Measurements from ENCODE around the gene DNASE1L1. TPM values are rescaled to one million over a fixed set of nuclear protein-coding genes. Genes with fewer than 3 reads are reported as not detected.

Gene DNASE1L1
- polyA plus RNA-seq, 5 donors: 9.3 to 12.4 (median 10.5) TPM

- DNase-seq: no peak
Measured at GRCh38 chrX:154437971-154438893, 29.2 kb upstream of the DNASE1L1 start.

DNA sequence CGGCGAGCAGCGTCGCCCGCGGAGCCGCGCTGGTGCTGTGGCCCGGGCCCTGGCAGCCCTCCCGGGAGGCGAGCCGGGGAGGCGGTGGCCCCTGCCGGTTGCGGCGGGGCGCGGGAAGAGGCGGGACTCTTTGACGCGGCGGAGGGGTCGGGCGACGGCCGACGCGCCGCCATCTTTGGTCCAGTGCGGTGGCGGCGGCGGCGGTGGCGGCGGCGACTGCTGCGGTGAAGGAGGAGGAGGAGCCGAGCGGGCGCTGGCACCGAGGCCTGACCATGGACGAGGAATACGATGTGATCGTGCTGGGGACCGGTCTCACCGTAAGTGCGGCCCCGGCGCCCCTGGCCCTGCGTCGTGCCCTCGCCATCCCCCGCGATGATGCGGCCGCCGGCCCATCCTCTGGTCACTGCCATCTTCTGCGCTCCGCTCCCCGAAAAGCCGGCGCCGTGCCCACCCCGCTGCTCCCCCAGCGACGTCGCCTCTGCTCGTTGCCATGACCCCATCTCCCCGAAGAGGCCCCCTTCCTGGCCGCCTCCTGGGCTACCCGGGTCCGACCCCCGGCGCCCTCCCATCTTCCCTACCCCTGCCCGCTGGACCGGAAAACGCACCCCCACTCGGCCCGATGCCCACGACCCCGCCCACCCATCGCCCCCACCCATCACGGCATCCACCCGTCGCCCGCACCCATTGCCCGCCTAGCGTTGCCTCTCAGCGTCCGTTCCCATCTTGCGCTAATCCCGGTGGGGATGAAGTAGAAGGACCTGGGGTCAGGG lies 28.1 kb upstream of the DNASE1L1 start, which contains the start of gene GDI1:
TSS of gene GDI1 (plus strand) at position 172 of the 770 bp plus-strand sequence. CDS start at position 273, 101 bp downstream.
- DNase-seq: peak in 1 of 2 donors; percentile 21

DNA sequence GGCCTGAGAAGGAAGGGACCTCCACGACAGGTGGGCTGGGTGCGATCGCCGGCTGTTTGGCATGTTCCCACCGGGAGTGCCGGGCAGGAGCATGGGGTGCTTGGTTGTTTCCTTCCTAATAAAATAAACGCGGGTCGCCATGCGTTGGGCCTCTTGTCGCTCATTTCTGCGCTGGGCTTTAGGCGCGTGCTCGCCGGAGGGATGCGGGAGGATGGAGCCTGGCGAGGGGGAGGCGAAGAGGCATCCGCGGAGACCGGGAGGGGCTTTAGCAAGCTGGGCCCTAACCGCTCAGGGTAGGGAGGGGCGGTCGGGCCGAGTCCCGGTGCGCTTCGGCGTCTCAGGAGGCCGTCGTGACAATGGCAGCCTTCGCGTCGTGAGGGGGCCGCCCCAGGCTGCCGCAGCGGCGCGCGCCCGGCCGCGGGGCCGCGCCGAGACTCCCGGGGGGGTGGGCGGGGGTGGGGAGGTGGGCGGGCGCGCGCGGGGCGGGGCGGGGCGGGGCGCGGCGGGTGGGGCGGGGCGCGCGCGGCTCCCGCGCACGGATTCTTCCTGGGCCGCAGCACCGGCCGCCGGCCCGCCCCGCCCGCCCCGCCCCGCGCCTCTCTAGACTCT lies 27.4 kb upstream of the DNASE1L1 start:
- DNase-seq: peak in 1 of 2 donors; percentile 29

DNA sequence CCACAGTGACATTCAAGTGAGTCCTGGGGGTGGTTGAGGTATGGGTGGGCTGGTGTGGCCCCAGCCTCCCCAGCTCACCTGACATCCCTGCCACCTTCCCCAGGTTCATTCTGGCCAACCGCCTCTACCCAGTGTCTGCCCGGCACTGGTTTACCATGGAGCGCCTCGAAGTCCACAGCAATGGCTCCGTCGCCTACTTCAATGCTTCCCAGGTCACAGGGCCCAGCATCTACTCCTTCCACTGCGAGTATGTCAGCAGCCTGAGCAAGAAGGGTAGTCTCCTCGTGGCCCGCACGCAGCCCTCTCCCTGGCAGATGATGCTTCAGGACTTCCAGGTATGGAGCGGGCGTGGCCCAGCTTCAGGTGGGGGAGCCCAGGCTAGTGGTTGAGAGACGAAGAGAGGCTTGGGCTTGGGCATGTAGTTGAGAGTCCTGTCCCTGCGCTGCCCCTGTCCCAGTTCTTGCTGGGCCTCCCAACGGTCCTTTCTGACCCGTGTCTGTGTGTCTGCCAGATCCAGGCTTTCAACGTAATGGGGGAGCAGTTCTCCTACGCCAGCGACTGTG lies 26.2 kb upstream of the DNASE1L1 start:
- DNase-seq: no peak

GRCh38 chrX:154434394-154435168 lies 25.5 kb upstream of the DNASE1L1 start:
- DNase-seq: no peak

GRCh38 chrX:154433605-154434004 lies 24.6 kb upstream of the DNASE1L1 start:
- DNase-seq: no peak

DNA sequence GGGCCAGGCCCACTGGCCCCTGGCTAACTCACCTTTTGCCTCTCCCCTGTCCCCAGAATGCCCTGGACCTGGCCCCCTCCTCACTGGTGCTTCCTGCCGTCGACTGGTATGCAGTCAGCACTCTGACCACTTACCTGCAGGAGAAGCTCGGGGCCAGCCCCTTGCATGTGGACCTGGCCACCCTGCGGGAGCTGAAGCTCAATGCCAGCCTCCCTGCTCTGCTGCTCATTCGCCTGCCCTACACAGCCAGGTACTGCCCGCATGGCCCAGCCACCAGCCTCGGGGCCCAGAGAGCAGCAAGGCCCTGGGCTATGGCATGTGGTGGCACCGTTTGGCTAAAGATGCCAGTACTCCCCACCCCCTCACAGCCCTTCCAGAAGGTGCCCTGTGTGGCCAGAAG lies 23.2 kb upstream of the DNASE1L1 start:
- no peak for DNase-seq

- no peak for DNase-seq
Measured at GRCh38 chrX:154431341-154431740, 22.3 kb upstream of the DNASE1L1 start.

DNA sequence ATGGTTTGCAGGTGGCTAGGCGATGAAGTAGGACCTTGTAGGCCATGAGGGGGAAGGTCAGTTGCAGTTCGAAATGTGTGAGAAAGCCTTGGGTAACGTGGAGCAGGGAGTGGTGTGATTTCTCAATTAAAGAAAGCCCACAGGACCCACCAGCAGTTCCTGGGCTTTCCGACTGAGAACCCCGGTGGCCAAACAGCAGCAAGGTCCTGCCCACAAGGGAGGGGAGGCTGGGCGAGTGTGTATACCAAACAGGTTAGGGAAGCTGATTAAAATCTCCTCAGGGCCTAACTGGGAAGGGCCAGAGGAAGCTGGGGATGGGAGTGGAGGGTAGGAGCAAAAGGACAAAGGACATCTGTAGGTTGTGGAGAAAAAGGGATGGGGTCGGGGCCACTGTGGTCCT lies 21.9 kb upstream of the DNASE1L1 start:
- DNase-seq: no peak

DNA sequence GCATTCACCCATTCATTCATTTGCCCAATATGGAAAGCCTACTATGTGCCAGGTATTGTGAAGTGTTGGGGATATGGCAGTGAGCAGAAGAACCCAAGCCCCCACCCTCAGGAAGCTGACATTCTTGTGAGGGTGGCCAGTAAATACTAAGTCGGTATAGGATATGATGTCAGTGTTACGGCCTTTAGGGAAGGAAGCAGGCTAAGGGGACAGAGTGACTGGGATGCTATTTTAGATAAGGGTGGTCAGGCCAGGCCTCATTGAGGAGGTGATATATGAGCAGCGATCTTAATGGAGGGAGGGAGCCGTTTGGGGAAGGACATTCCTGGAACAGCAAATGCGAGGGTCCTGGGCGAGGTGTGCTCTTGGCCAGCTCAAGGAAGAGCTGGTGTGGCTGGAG lies 21.4 kb upstream of the DNASE1L1 start:
- no peak for DNase-seq

DNA sequence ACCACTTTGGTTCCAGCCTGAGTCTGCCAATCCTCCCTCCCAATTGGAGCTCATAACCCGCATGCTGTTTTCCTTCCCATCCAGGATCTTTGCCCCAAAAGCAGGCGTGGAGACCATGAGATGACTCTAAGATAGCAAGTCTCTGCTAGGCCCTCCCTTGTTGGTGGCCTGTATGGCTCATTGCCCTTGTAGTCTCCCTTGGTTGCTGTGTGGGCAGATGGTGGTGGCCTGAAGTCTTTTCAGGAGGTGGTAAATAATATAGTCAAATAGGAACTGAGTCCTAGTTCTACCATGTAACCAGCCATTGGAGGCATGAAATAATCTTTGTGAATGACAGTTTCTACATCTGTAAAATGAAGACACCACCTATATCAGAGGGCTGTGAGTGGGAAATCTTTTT lies 20.7 kb upstream of the DNASE1L1 start:
- DNase-seq: no peak

GRCh38 chrX:154428176-154429171 lies 19.4 kb upstream of the DNASE1L1 start, which contains the start of gene ATP6AP1:
TSS of gene ATP6AP1 (plus strand) at chrX:154428677. CDS start at chrX:154428693, 16 bp downstream.
- peak; percentile 85 to 88 for DNase-seq

GRCh38 chrX:154426916-154427770 lies 18.1 kb upstream of the DNASE1L1 start:
- DNase-seq: no peak

DNA sequence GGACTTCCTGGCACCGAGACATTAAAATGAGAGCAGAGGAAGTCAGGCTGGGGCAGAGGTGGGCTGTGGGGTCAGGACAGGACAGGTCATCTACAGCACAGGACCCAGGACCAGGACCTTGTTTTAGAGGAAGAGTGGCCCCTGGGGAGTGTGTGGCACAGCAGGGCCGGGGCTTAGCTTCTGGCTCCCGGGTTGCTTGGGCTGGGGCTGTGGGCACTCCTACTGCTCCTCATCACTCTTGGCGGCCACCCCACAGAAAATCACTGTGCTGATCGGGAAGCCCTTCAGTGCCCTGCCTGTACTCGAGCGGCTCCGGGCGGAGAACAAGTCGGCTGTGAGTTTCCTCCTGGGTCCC lies 11.3 kb upstream of the DNASE1L1 start:
- DNase-seq: no peak

- DNase-seq: no peak
Measured at GRCh38 chrX:154419688-154420401, 10.8 kb upstream of the DNASE1L1 start.

GRCh38 chrX:154419189-154419588 lies 10.1 kb upstream of the DNASE1L1 start:
- DNase-seq: no peak

- DNase-seq: no peak
Measured at GRCh38 chrX:154417157-154417556, 8.1 kb upstream of the DNASE1L1 start.

DNA sequence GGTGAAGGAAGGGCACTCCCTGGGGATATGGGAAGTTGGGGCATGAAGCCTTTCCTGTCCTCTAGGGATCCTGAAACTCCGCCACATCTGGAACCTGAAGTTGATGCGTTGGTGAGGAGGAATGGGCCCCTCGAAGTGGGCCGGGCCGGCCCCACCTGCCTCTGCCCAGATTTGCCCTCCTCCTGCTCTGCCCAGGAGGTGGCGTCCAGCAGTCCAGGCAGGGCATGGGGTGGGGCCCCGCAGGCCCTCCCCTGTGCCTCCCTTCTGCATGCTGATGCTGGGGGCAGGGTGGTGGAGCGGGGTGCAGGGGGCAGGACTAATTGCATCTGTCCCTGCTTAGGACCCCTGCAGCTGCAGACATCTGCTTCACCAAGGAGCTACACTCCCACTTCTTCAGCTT lies 4.1 kb upstream of the DNASE1L1 start:
- DNase-seq: no peak
